GM03348 (cell line): ENCODE measurements around the gene STK24.
"Not testable (repeated sequence)": the region's sequence is repeated elsewhere in the genome, so short reads cannot be mapped to it uniquely, and the experiment has no call there.

Experiments used
- DNase-seq: peaks from one replicate; pipeline ENCODE4 v3.0.0; 2012; ENCODE audit warnings: low spot score

The STK24 gene

GRCh38 chr13:98434060-98434459 is 142.8 kb downstream of the STK24 start:
- no peak for DNase-seq

DNA sequence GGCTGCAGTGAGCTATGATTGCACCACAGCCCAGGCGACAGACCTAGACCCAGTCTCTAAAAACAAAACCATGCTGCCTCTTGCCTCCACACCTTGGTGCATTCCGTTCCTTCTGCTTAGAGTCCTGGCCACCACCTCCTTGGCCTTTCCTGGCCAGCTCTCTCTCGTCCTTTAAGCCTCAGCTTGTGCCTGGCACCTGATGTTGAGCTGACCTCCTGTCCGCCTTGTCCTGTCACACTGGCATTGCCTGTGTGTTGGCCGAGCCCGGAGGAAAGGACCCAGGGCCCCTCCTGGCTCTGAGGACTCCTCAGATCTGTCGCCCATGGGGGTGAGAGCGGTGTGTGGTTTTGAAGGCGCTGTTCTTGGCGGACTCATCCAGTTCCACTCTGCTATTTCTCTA is 143.3 kb downstream of the STK24 start:
- DNase-seq: no peak

- DNase-seq: no peak
These were observed 144.3 kb downstream of the STK24 start for GRCh38 chr13:98432638-98433037.

GRCh38 chr13:98429977-98430736 is 146.8 kb downstream of the STK24 start:
- no peak for DNase-seq

DNA sequence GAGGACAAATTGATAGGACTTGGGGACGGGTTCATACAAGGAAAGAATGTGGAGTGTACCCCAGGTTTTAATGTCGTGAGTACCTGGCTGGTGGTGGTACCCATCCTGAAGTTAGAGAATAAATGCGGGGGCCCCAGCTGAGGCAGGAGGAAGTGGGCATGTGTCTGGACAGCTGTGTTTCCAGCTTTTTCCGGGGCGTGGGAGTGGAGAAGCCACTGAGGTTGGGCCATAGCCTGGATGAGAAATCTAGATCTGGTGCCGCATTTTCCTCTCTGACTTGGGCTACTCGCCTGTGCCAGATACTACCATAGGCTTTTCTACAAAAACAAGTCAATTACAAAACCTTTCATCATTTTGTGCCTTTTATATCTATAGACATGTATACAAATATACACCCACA is 147.4 kb downstream of the STK24 start:
- DNase-seq: no peak

GRCh38 chr13:98429081-98429480 is 147.8 kb downstream of the STK24 start:
- no peak for DNase-seq

- DNase-seq: no peak
These were observed 148.5 kb downstream of the STK24 start for GRCh38 chr13:98428256-98428966.

- no peak for DNase-seq
These were observed 149.4 kb downstream of the STK24 start for GRCh38 chr13:98427331-98427995.

- no peak for DNase-seq
These were observed 153.5 kb downstream of the STK24 start for GRCh38 chr13:98423417-98423816.

- DNase-seq: no peak
These were observed 154.9 kb downstream of the STK24 start for GRCh38 chr13:98422046-98422445.

- DNase-seq: no peak
These were observed 156.2 kb downstream of the STK24 start for GRCh38 chr13:98420554-98421175.

DNA sequence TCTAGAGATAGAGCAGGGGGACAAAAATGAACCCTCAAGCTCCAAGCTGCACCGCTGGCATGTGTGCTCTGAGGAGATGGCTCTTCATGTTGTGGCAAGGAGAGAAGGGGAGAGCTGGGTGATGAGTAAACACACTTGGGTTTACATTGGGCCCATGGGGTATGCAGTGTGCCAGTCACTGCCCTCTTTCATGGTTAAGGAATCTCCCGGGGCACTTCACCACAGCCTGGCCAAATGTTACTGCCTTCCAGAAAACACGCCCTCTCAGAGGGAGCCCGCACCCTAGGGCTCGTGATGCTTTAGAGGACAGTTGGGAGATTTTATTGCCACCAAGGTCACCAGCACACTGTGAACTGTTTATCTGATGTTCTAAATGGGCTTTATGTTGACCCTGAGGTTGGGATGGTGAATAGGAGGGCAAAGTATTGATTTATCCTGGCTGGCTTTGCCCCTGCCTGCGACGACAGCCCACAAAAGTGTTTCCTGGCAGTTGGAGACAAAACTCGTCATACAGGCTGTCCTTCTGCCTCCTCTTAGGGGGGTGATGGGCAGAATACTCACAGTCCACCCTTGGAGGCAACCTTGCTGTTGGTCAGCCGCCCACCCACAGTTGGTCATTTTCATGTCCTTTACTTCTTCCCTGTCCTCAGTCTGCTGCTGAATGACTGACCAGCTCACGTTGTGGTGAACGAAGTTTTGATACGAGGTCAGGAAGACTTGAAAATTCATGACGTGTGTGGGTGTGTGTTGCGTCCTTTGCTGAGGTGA is 156.9 kb downstream of the STK24 start:
- DNase-seq: no peak

GRCh38 chr13:98416408-98416807 is 160.5 kb downstream of the STK24 start:
- DNase-seq: no peak

DNA sequence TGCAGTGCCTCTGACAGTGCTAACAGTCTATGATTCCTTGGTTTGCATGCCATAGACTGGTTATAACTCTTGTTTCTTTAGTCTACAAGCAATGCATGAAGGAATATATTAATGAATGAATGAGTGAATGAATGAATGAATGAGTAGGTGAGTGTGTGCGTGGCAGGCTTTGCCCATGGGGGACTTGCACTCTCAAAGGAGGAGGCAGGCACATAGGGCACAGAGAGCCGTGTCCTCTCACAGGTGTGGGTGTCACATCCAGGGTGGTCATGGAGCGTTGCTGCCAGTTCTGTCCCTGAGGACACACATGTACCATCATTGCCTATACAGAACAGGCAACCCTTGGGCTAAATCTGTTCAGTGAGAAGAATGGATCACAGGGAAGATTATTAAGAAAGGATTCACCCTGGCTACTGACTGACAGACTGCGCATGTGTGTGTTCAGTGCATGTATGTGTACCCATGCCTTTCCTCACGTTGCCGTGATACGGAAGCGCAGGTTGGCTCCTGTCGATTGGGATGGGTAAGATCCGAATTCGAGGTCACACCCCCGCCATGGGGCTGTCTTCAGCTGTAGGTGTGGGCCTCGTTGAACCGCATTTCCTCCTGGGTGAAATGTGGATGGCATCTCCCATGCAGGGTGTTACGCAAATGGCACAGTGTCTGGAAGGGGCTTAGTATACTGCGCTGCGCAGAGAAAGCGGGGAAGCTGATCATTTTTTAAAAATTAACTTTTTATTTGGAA is 161.4 kb downstream of the STK24 start:
- DNase-seq: no peak

GRCh38 chr13:98413796-98414195 is 163.1 kb downstream of the STK24 start:
- DNase-seq: no peak

DNA sequence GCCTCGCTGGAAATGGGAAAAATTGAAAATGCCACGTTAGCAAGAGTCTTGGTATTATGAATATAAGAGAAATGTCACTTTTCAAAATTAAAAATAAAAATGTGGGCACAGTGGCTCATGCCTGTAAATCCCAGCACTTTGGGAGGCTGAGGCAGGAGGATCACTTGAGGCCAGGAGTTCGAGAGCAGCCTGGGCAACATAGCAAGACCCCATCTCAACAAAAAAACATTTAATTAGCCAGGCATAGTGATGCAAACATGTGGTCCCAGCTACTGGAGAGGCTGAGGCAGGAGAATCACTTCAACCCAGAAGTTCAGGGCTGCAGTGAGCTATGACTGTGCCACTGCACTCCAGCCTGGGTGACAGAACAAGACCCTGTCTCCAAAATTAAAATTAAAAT is 163.6 kb downstream of the STK24 start:
- DNase-seq: not testable (repeated sequence)

GRCh38 chr13:98411617-98412265 is 165.2 kb downstream of the STK24 start:
- DNase-seq: peak; percentile 26

DNA sequence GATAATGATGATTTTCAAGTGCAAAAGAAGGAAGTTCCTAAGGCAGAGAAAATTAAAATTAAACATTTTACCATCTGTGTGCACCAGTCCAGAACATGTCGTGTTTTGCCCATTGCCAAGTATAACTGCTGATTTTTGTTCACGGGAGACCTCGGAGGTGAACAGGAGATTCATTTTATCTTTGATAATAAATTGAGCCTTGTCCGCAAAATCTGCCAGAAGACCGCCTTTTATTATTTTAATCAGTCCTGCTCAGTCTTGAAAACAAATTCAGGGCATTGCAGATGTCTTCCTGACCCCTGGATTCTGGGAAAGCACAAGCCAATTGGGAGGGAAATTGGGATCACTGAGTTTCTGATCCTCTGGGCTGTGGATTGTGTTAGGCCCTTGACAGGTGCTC is 165.9 kb downstream of the STK24 start:
- DNase-seq: no peak

GRCh38 chr13:98410612-98411011 is 166.3 kb downstream of the STK24 start:
- no peak for DNase-seq

GRCh38 chr13:98409281-98409680 is 167.6 kb downstream of the STK24 start:
- no peak for DNase-seq

DNA sequence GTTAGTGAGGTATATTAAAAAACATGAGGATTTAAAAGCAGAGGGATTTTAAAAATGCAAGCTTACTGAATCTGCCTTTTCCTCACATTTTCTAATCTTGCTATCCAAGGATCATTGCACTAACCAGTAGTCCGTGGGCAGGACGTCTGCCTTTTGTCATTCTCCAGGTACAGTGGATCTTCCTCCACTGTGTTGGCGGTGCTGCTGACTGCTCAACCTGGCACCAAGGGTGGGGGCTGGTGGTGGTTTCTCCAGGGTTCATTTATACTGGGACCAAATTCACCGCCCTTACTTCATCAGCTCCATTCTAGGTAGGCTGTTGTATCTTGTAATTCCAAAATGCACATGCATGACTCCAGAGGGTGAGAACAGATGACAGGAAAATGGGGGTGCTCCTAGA is 169.3 kb downstream of the STK24 start:
- no peak for DNase-seq
